Right ventricle myocardium inferior (tissue), 1 donor: Measurements from ENCODE around the gene OR2AG1. TPM values are rescaled to one million over a fixed set of nuclear protein-coding genes. Genes with fewer than 3 reads are reported as not detected.
"Not testable (repeated sequence)": the region's sequence is repeated elsewhere in the genome, so short reads cannot be mapped to it uniquely, and the experiment has no call there.

ENCODE experiments used
- ATAC-seq: fragments of 200-7000 bp; cut with Tn5 transposase; one replicate; pipeline ENCODE4 v1.9.1; 2020; ENCODE audit warnings: mild to moderate bottlenecking, moderate library complexity
- DNase-seq: peaks from one replicate; pipeline ENCODE4 v3.0.0; 2021; ENCODE audit errors: missing footprints
- intact Hi-C: fragments of 100-400 bp; cut with DNase I; formaldehyde crosslinking; loops from one replicate; pipeline ENCODE4 v1.11.0; 2022
- total RNA-seq: library from RNA; stranded (reverse); fragmentation: NEBNext Ultra II Directional; extraction: Animal tissue kit (Norgen Biotek cat#: 25700); gene quantifications from one replicate; pipeline ENCODE4 v1.2.1, GENCODE V29; 2021
- donor health status: DM: no; HTN: yes; CAD: no; lungs with severe emphysema.

Gene OR2AG1
- total RNA-seq, 1 donor from 2014 or later: not detected

DNA sequence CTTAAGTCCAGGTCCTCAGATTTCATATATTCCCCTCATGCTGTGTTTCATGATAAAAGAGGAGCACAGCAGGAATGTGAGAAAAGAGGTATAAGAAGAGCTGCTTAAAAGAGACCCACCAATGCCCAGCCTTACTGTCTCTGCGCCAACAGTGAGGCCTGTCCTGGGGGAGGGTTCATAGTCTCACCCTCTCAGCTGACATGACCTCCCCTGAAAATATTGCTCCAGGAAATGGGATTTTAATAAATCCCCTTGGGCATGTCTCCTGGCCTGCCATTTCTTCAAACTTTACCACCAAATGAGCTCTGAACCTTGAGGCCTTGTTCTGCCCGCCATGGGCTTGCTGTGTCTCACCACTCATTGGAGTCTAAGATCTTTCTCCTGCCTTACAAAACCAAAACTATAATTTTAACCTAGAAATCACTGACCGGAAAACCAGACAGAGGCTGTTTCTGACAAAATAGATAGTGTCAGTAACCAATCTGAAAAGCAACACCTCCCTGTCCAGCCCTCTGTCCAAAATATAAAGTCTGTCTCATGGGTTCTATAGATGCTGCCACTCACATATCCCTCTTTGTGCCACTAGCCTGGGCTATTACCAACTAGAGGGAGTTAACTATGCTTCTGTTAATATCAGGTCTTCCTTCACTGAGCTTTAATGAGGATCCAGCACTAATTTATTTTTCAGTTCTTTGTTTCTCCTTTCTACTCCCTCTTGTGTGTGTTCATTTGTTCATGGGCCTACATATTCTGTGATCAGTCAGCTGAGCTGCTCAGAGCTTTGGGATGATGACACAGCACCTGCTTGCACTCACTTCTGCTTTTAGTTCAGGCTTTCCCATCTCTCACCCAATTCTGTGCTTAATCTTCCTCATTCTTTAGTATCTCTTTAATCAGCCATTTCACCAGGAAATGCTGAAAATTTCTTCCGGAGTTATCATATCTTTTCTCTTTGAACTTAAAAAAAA, 10.6 kb upstream of the OR2AG1 start, which contains the start of gene OR2AG2:
OR2AG2 (minus strand) TSS at position 51 of the 968 bp plus-strand sequence. CDS start 3,019 bp downstream, outside the sequence.
- intact Hi-C loops: no loop called here
- ATAC-seq: no peak
- no peak for DNase-seq

- DNase-seq (no peak), ATAC-seq (no peak)
- intact Hi-C loops: no loop called here
Observed at GRCh38 chr11:6778518-6778917, 4.3 kb upstream of the OR2AG1 start.

- no peak for ATAC-seq
- intact Hi-C loops: no loop called here
Observed at GRCh38 chr11:6780829-6781228, 2.0 kb upstream of the OR2AG1 start.

GRCh38 chr11:6790546-6790945, 7.7 kb downstream of the OR2AG1 start:
- intact Hi-C loops: no loop called here
- DNase-seq (no peak), ATAC-seq (no peak)

More at GRCh38 chr11:6780829-6781228, 2.0 kb upstream of the OR2AG1 start:
- DNase-seq: no peak

- no peak for DNase-seq
- intact Hi-C loops: no loop called here
- ATAC-seq: no peak
Observed at GRCh38 chr11:6794639-6795038, 11.8 kb downstream of the OR2AG1 start.

DNA sequence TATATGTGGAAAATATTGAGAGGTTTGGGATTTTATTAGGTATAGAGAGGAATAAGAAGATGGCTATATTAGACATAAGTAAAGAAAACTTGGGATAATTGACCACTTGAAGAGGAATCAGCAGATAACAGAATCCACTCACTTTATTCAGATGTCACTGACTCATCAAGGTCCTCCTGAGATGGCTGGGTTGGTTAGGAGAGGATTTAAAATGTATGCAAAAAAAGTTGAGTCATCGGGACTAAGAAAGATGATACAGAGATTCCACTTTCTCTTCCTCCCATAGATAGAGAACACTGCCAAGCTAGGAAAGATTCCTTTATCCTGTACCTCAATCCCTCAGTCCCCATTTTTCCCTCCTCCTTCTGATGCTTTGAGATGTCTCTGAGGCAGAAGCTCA, 16.6 kb downstream of the OR2AG1 start, which contains the start of gene OR6A2:
OR6A2 (minus strand) TSS at position 288 of the 400 bp plus-strand sequence. CDS start 3,981 bp downstream, outside the sequence.
- intact Hi-C loops: no loop called here
- DNase-seq: no peak
- no peak for ATAC-seq

- intact Hi-C loops, ATAC-seq, DNase-seq: not testable (repeated sequence)
Observed at GRCh38 chr11:6801075-6801474, 18.3 kb downstream of the OR2AG1 start.

DNA sequence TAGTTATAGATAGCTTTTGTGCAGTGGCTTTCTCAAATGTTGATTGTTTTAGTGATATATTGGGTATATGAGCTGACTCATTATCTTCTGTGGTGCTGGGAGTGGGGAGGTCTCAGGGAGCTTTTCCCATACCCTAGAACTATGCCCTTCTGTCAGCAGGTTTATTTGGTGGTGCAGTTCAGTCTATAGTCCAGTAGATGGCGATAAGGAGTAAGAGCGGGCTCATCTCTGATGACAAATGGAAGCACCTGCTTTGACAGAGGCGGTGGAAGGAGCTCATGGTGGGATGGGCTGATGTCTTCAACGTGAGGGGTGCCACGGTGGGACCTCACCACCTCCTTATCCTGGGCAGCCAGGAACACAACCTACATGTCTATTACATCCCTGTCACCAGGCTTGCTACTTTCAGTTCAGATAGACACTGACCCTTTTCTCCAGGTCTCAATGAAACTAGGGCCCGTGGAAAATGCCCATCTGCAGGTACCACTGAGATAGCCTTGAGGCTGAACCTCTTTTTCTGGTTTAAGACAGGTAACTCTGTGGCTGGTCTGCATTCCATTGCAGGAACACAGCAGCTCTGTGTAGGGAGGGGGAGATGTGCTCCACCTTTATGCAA, 29.7 kb downstream of the OR2AG1 start:
- intact Hi-C loops: no loop called here
- ATAC-seq (no peak), DNase-seq (no peak)

DNA sequence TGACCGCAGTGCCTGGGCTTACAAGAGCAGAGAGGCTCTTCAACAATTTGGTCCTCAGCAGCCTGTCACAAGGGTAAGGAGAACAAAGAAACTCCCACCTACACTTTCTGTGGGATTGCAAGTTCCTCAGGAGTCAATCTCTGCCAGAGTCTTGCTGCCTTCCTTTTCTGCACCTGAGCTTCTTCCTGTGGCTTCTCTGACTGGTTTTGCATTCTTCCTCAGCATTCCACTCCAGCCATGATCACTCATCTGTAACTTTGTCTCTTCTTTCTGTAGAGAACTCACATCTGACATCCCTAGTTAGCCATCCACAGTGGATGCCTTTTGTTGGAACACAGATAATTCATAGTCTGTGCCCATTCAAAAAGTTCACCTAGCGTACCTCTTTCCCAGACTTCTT, 30.8 kb downstream of the OR2AG1 start:
- intact Hi-C loops: no loop called here
- DNase-seq (no peak), ATAC-seq (no peak)

DNA sequence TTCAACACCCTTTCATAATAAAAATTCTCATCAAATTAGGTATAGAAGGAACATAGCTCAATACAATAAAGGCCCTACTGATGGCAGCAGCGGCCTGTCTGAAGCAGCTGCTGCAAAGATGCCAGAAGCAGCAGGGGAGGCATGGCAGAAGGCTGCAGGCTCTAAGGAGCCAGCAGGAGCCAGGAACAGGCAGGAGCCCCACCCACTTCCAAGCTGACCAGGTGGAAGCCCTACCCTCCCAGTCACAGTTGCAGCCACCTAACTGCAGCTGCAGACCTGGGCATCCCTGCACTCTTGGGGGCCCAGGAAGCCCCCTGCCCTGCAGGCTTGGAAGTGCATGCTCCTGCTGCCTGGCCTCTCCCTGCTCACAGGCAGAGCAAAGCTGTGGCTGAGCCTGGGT, 34.9 kb downstream of the OR2AG1 start:
- intact Hi-C loops: no loop called here
- DNase-seq (no peak), ATAC-seq (no peak)

GRCh38 chr11:6818967-6819366, 36.1 kb downstream of the OR2AG1 start:
- intact Hi-C loops: no loop called here
- DNase-seq (no peak), ATAC-seq (no peak)

GRCh38 chr11:6824136-6824823, 41.5 kb downstream of the OR2AG1 start:
- ATAC-seq (no peak), DNase-seq (no peak)
- intact Hi-C loops: no loop called here

- intact Hi-C loops: no loop called here
- DNase-seq (no peak), ATAC-seq (peak; percentile 42)
Observed at GRCh38 chr11:6825231-6825744, 42.5 kb downstream of the OR2AG1 start.

DNA sequence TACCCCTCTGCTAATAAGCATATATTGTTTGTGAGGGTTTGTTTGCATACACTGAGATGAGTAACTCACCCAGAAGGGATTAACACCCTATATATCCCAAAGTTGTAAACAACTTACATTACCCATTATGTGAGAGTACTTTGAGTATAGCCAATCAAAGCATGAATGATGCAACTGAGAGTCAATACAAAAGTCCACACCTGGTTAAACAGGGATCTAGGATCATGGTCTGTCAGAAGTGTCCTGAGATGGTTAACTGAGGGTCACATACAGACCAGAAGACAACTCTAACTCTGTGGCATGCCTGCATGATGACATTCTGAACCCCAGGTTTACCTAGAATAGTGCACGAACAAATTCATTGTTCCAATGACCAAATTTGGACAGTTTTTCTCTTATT, 45.3 kb downstream of the OR2AG1 start:
- ATAC-seq (no peak), DNase-seq (no peak)
- intact Hi-C loops: no loop called here

DNA sequence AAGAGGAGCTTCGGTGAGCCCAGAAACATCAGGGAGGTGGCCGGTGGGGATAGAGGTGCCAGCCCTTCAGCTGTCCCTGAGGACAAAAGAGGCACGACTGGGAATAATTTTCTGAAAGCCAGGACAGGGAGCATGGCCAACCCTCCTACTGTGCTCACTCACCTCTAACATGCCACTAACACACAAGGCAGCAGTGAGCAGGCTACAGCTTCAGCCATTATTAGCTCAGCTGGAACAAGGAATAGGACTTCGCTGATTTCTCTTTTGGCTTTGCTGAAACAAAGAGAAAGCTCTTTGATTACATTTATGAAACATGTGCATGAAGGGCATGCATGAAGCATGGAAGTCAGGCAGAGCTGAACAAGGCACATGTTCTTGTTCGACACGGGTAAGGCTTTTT, 50.5 kb downstream of the OR2AG1 start:
- ATAC-seq (no peak), DNase-seq (no peak)
- intact Hi-C loops: no loop called here

DNA sequence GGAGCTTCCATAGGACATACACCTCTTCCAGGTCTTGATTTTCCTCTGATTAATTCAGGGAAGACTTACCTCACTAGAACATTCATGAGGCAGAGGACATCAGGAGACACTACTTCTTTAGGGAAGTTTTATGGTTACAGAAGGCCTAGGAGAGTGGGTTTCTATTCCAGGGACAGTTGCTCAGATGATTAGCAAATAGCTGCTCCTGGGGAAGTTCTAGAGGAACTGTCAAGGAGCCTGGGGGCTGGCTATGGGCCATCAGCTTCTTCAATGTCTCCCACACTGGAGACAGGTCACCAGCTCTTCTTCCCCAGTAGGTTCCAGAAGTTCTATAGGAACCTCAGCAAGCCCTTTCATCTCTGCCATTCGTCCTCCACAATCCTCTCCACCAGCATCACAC, 51.2 kb downstream of the OR2AG1 start:
- intact Hi-C loops: no loop called here
- no peak for ATAC-seq
- DNase-seq: no peak
